Iris pigment epithelial cell (primary cell): ENCODE measurements around the gene ADD2.
A peak's percentile ranks its signal among the peaks of the same experiment; 100 is the strongest.
"Not testable (repeated sequence)": the region's sequence is repeated elsewhere in the genome, so short reads cannot be mapped to it uniquely, and the experiment has no call there.

Experiments
- DNase-seq: peaks from one replicate; pipeline ENCODE4 v3.0.0-alpha.2; 2011; ENCODE audit warnings: low read depth

Gene ADD2

DNA sequence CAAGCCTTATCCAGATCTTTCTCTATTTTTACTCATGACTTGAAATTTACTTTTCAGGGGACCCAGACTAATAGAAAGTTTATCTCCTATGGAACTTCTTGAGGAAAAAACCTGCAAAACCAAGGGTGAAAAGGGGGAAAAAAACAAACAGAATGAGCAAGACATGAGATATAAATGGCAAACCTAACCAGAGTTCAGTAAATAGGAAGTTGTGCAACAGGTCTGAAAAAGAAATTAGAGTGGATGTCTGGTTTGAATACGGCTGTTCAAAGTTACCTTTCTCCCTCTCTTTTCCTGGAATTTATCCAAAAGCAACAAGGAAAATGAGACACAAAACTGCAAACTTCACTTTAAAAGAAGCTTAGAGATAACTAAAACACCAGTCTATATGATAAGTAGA is 135.6 kb downstream of the ADD2 start:
- no peak for DNase-seq

DNA sequence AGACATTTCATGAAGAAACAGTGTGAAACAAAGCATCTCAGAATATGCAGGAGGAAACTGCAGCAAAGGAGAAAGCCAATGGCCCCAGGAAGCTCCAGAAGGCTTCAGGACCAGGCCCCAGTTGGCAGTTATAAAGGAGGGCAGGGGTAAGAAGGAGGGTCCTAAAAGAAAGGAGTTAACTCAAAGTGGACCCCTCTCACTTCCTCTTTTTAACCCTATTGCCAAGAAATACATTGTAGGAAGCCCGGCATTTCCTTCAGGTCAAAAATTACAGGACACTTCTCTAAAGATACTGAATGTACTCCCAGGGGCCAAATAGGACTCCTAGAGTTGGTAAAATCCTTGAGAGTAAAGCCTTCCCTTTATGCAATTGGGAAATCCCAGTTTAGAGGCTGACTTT is 137.2 kb downstream of the ADD2 start:
- DNase-seq: no peak

DNA sequence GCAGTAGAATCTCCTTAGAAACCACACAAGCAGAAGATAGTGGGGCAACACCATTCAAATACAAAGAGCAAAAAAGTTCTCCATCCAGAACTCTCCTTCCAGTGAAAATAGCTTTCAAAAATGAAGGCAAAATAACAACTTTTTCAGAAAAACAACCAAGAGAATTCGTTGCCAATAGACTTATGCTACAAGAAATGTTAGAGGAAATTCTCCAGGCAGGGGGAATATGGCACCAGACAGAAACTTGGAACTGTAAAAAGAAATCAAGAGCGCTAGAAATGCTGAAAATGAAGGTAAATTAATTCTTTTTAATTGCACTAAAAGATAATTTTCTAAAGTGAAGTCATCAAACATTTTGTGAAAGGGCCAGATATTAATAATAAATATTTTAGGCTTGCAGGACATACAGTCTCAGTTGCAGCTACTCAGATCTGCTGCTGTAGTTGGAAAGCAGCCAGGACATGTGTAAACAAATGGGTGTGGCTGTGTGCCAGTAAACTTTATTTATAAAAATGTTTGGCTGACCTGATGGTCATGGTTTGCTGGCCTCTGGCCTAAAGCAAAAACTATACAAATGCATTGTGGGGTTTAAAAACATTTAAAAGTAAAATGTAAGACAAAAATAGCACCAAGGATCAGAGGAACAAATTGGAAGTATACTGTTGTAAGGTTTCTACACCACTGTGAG is 140.6 kb downstream of the ADD2 start:
- DNase-seq: peak; percentile 16

DNA sequence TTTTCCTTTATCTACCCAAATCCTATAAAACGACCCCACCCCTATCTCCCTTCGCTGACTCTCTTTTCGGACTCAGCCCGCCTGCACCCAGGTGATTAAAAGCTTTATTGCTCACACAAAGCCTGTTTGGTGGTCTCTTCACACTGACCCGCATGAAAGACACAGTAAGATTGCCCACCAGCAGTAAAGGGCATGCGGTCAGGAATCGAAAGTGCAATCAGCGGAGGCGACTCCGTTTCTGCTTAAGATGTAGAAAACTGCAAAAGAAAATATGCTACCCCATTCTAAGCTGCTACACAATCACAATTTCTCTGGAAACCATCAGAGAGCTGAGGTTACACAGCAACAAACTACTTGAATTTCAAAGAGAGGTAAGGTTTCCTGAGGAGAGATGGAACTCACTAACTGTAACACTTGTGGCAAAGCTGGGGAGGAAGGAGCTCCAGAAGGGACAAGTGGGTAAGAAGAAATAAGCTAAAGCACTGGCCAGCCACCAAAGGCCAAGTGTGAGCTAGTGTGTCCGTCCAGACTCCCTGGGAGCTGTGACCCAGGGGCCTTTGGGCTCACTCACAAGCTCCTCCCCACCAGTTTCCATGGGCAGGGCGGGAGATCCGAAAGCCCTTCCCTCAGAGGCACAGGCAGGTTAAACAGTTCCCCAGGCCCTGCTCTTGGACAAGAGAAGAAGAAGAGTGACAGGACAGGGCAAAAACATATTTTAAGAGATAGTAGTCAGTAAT is 141.6 kb downstream of the ADD2 start:
- no peak for DNase-seq

DNA sequence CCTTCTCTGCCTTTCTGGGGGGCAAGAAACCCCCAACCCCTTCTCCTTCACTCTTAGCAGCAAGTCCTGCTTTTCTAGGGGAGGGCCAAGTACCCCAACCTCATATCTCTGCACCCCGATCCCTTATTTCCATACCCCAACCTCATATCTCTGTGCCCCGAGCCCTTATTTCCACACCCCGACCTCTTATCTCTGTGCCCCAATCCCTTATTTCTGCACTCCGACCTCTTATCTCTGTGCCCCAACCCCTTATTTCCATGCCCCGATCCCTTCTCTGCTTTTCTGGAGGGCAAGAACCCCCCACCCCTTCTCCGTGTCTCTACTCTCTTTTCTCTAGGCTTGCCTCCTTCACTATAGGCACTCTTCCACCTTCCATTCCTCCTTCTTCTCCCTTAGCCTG is 146.5 kb downstream of the ADD2 start:
- not testable (repeated sequence) for DNase-seq

DNA sequence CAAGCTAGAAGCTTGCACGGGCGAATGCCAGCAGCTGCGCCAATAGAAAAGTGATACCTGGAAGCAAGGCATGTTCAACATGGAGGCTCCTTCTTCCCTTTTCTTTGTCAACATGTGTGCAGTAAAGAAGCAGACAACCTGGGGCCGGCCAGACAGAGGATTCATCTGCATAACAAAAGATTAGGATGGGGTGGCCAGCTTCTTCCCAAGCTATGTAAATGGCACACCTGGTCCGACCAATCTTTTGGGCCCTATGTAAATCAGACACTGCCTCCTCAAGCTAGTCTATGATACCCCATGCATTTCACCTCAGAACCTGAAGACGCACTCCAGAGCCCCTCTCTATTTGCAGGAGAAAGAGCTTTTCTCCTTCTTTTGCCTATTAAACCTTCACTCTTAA is 148.0 kb downstream of the ADD2 start:
- DNase-seq: no peak

DNA sequence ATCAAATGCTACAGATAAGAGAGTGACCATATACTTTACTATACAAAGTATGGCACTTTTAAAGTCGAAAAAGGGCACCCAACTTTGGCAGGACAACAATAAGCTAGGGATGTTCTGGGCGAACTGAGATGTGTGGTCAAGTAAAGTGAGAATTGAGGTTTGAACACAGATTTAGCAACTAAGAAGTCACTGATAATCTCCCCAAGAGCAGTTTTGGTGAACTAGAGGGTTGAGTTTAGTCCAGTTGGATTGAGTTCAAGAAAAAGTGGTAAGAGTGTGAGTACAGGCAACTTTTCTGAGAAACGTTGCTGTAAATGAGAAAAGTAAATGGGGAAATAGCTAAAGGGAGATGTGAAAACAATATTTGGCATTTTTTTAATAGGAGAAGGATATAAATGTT is 148.8 kb downstream of the ADD2 start:
- DNase-seq: no peak

DNA sequence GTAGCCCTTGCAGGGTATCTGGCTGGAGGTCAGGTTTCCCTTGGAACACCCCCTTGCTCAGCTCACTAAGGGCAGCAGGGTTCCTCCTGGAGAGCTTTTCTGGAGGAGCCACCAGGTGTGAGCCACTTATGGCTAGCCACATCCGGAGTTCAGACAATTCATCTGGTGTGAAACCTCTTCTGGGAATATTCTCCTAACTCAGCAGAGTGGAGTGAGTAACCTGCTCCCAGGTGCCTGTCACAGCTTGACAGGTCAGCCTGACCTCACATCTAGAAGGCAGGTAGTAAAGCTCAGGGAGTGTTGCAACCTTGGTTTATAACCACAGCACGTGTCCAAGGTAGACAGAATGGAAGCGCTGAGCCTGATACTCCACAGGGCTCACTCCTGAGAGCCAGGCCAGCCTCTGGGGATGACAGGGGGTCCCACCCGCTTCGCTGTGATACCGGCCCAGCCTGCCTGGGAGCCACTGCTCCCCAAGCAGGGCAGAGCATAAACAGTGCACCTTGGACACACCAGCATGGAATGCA is 151.8 kb downstream of the ADD2 start:
- no peak for DNase-seq

DNA sequence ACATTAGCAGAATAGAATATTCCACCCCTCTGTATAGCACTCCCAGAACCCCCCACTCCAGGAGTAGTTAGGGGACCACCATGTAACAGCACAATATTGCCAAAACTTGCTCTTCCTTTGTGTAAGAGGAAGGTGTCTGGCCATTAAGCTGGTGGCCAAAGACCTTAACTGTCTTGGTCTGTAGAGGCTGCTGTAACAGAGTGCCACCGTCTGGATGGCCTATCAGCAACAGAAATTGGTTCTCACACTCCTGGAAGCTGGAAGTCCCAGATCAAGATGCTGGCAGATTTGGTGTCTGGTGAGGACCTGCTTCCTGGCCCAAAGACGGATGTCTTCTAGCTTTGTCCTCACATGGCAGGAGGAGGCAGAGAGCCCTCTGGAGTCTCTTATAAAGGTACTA is 152.8 kb downstream of the ADD2 start:
- no peak for DNase-seq

DNA sequence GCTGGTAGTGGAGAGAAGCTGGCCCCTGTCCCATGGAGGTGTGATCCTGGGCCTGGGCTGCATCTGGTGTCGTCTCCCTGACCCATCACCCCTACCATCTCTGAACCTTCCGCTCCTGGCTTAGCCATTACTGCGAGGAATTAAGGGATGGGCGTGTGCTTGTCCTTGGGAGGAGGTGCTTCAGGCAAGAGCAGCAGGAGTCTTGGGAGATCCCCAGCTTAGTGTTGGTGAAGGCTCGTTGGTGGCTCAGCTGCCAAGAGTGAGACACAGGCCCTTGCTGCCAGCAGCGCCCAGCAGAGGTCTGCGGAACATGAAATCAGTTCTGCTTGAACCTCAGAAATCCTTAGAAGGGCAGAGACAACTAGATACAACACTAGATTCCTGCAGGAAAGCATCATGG is 154.5 kb downstream of the ADD2 start:
- no peak for DNase-seq

DNA sequence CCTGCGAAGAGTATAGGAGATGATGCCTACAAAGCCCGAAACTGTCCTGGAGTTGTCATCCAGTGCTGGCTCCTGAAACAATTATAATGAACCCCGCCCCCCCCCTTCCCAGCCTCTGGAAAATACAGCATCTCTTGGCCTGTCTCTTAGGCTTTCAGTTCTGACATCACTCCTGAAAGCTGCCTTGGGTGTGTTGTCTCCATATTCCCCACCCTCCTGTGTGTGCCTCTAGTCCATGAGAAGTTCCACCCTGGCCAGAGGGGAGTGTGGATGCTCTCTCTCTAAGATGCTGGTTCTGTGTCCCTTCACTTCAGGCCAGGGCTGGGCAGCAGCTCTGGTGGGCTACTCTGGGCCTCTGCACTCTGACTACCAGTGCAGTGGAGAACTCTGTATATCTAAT is 155.4 kb downstream of the ADD2 start:
- no peak for DNase-seq

DNA sequence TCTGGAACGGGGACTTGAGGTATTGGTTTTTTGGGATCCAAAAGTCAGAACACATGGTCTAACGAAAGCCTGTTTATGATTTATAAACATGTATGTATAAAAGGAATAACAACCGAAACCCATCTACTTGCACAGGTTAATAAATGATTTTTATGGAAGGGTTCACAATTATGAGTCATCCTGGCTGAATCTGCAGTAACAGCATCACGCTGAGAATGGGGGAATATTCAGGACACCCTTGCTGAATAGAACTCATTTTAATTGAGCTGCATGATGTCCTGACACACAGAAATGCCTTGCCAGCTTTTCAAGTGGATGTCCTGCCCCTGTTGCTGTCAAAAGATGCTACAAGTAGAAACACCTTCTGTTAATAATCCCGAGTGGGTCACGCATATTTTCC is 159.6 kb downstream of the ADD2 start:
- DNase-seq: peak; percentile 8

DNA sequence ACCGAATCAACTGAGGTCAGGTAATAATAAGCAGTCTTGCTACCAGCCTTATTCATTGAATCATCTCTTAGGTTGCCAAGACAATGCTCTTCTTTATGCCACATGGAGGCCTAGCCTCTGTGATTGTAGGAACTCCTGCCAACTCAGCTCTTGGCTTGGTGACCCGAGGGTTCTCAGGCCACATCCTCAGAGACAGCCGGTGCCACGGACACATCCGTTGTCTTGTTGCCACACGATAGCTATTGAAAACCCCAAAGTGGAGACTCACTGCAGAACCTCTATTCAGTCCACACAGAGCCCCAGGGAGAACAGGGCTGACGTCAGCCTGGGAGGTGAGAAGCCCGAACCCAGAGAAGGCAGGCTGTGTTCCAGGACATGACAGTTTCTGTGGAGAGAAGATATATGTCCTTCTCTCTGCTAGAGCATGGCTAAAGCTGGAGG is 160.9 kb downstream of the ADD2 start:
- no peak for DNase-seq
